GM19468 (cell line): ENCODE results near the gene FIZ1.

Experiments
- ATAC-seq: cut with Tn5 transposase; IDR thresholded peaks from one replicate; pipeline ENCODE4 v1.9.1; 2021; ENCODE audit warnings: mild to moderate bottlenecking, moderate library complexity, moderate number of reproducible peaks; ENCODE audit not compliant: unreplicated experiment; ENCODE audit errors: extremely low read depth

FIZ1 gene, protein sequence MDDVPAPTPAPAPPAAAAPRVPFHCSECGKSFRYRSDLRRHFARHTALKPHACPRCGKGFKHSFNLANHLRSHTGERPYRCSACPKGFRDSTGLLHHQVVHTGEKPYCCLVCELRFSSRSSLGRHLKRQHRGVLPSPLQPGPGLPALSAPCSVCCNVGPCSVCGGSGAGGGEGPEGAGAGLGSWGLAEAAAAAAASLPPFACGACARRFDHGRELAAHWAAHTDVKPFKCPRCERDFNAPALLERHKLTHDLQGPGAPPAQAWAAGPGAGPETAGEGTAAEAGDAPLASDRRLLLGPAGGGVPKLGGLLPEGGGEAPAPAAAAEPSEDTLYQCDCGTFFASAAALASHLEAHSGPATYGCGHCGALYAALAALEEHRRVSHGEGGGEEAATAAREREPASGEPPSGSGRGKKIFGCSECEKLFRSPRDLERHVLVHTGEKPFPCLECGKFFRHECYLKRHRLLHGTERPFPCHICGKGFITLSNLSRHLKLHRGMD

DNA sequence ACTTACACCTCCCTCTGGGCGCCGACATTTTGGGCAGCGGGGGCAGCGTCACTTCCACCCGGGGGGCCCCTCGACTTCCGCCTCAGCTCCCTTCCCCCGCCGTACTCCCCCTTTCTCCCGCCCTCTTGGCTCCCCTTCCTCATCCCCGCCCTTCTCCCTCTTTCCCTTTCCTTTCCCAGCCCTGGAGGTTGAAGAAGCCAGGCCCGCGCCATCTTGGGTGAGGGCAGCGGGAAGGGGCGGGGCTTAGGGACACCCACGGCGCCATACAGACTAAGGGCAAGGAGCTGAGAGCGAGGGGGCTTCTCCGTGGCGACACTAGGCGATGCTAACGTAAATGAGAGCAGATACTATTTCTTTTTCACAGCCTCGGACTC is at the start of gene FIZ1:
TSS of gene FIZ1 (minus strand) at position 50 of the 374 bp plus-strand sequence. CDS start 1,652 bp downstream, outside the sequence.
- ATAC-seq: peak; percentile 35

DNA sequence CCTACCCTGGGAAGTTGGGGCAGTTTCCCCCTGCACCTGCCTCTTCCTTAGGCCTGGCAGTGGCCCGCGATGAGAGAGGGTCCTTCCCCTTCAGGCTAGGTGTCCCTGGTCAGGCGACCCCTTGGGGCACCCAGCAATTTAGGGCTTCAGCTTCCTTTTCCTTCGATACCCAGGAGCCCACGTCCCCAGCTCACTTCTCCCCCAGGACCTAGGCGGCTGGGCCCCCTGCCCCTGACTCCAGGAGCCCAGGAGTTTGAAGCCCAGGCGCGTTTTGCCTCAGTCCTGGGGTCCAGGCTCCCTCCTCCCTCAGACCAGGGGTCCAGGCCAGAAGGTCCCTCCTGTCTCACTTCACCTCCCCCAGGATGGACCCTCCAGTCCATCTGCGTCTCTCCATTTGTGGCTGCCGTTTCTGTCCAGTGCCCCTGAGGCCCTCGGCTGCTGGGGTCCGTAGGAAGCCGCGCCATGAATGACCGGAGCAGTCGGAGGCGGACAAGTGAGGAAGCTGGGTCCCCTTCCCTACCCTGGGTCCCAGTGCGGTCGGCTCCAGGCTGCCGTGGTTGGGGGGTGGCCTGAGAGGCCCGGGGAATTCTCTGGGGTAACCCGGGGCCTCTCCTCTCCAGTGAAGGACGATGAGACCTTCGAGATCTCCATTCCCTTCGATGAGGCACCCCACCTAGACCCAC is 49.4 kb upstream of the FIZ1 start:
- ATAC-seq: no peak

DNA sequence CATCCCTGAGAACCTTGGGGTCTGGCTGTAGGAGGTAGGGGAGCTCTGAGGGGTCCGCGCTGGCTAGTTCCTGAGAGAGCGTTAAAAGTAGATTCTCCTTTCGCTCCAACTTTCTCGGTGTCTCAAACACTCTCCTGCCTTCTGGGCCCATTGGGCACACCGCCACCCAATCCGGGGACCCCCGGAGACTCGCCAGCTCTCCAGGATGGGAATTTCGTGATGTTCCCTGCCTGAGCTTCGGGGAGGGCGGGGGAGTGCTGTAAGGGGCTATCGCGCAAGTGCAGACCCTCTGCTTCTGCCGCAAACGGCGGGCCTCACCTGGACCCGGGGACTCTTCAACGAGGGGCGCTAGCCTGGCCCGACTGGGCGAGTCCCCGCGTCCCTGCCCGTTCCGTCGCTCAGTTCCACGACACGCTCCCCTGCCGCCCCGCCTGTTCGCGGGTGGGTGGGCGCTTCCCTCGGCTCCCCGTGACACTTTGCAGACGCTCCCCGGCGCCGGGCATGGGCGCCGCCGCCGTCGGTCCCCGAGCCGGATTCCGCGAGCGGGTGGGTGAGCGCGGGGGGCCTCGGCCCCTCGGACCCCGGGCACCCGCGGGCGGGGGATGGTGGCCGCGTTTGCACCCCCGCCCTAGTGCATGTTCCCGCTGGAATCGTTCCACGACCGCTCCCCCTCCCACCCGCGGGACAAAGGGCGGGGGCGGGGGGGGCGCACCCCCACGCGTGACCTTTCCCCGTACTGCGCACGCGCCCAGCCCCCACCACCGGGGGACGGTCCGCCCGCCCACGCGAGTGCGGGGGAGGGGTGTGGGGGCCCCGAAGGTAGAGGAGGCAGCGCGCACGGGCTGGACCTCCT is 48.6 kb upstream of the FIZ1 start, which contains the start of gene CCDC106:
TSS of gene CCDC106 (plus strand) at position 481 of the 853 bp plus-strand sequence. CDS start 835 bp downstream, outside the sequence.
- no peak for ATAC-seq

DNA sequence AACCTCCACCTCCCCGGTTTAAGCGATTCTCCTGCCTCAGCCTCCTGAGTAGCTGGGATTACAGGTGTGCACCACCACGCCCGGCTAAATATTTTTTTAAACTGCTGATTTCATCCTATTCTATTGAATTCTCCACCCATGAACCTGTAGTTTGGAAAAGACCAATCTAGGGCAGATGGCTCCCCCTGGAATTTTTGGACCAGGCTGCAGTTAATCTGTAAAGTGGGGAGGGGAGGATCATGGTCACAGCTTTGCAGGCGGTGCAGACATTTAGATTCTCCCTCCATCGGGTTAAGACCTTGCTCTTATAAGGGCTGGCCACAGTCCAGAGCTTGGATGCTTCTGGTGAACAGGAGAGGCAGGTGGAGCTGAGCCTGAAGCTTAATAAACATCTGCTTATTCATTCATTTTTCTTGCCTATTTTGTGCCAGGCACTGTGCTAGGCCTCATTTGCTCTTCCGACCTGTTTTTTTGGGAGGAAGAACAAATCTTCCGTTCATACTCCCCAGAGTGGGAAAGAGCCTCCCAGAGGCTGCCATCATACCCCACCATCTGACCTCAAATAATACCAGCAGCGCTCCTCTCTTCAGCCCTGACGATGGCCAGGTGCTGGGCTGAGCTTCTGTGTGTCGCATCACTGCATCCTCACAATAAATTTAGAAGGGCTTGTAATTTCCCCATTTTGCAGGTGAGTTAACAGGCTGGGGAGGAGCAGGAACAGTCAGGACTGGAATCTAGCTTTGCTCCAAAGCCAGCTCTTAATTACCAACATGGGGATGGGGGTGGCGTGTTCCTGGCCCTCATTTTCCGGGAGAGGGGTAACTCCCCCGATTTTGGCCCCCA is 47.8 kb upstream of the FIZ1 start:
- ATAC-seq: no peak

DNA sequence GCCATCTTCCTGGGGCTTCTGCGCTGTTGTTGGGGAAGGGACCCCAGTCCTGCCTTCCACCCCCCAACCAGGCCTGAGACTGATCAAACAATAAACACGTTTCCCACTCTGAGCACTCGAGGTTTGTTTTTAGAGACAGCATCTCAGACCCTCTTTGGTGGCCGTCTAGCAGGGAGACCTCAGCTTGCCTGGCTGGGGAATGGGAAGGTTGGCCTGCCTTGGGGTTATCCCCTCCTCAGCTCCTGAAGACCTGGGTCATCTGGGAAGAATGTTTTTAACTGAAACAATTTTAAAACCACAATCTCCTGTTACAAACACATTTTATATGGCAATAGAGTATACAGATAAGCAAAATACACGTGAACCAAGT is 46.2 kb upstream of the FIZ1 start:
- no peak for ATAC-seq

DNA sequence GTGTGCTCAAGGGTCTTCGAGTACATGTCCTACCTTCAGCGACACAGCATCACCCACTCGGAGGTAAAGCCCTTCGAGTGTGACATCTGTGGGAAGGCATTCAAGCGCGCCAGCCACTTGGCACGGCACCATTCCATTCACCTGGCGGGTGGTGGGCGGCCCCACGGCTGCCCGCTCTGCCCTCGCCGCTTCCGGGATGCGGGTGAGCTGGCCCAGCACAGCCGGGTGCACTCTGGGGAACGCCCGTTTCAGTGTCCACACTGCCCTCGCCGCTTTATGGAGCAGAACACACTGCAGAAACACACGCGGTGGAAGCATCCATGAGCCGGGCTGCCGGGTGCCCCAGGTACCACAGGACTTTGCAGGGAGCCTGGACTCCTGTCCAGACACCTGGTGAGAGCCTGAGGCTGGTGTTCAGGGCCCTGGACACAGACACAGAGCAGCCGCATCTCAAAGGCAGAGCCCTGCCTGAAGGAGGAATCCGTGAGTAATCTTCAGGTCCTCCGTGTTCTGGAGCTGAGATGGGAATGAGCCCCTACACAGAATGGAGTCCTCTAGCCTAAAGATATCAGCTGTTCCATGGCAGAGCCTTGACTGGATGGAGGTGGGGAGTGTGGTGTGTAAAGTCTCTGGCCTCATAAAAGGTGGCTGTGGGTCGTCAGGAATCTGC is 45.7 kb upstream of the FIZ1 start:
- no peak for ATAC-seq

DNA sequence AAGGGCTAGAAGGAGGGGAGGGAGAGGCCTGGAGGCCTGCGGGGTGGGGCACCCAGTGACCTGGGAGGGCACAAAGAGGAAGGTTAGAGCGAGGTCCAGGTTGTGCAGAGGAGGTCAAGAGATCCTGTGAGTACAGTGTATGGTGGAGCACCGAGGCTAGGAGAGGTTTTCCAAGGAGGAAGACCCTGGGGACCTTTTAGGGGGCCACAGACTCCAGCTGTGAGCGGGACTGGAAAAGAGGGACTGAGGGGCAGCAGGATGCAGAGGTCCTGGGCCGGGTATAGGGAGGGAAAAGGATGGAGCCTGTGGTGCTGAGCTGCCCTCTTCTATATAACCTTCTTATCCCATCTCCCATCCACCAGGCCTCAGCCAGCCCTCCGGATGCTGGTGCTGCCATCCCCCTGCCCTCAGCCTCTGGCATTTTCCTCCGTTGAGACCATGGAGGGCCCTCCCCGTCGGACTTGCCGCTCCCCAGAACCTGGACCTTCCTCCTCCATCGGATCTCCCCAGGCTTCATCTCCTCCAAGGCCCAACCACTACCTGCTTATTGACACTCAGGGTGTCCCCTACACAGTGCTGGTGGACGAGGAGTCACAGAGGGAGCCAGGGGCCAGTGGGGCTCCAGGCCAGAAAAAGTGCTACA is 45.0 kb upstream of the FIZ1 start:
- no peak for ATAC-seq

DNA sequence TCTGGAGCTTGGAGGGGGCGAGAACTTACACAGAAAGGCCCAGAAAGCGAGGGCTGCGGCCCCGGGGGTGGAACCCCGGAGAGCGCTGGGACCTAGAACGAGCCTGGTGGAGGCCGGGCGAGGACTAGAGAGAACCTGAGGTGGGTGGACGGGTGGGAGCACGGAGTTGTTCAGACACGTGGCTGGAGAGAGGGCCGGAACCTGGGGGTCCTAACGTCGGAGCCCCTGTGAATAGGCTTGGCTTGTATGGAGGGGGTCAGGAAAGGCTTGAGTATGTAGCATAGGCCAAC is 44.5 kb upstream of the FIZ1 start:
- ATAC-seq: no peak

DNA sequence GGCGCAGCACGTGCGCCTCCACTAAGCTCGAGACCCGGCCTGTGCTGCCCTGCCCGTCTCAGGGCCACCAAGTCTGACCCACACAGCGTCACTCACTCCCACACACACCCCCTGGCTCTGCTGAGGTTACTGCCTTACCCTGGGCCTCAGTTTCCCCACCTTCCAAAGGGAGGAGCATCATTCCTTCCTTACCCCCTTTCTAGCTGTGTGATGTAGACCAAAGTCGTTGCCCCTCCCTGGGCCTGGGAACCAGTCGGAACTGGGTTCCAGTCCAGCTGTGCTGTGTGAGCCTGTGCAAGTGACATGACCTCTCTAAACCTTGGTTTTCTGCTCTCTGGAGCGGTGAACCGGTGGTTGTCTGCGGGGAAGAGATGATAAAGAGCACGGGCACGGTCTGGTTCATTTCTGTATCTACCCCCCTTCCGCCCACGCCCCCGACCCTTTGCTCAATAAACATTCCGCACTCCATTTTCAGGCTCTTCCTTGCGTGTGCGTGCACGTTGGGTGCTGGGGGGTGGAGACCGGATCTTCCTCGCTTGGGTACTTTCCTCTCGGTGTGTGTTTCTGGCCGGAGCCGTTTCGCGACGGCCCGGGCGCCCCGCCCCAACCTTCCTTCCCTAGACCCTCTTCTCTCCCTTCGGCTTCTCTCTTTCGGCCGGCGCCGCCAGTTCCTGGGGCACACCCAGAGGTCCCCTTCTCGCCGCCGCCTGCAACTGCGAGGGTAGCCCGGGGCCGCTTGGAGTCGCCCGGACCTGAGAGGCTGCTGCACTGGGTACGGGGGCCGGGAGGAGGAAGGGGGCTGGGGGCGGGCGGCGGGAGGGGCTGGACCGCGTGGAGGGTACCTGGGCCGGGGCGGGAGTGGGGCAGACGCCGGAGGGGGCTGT is 43.9 kb upstream of the FIZ1 start, which contains the start of gene ZNF581:
TSS of gene ZNF581 (plus strand) at position 647 of the 884 bp plus-strand sequence. CDS start 923 bp downstream, outside the sequence.
- ATAC-seq: no peak

DNA sequence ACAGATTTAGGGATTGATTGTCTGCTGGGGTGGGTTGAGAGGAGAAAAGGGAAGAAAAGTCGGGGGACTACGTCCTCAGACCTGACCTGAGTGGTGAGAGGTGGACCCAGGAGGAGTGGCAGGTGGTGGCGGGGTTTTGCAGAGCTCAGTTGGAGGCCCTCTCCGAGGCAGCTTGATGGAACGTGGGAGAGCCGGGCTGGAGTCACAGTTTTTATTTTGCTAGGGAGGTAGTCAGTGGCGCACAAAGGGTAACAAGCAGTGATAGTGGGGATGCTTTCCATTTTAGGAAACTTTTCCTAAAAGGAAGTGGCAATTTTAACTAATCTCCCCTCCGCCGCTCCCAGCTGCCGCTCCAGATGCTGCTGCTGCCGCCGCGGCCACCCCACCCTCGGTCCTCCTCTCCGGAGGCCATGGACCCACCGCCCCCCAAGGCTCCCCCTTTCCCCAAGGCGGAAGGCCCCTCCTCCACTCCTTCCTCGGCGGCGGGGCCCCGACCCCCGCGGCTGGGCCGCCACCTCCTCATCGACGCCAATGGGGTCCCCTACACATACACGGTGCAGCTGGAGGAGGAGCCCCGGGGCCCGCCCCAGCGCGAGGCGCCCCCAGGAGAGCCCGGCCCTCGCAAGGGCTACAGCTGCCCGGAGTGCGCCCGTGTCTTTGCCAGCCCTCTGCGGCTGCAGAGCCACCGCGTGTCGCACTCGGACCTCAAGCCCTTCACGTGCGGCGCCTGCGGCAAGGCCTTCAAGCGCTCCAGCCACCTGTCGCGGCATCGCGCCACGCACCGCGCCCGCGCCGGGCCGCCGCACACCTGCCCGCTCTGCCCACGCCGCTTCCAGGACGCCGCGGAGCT is 43.1 kb upstream of the FIZ1 start:
- ATAC-seq: no peak

DNA sequence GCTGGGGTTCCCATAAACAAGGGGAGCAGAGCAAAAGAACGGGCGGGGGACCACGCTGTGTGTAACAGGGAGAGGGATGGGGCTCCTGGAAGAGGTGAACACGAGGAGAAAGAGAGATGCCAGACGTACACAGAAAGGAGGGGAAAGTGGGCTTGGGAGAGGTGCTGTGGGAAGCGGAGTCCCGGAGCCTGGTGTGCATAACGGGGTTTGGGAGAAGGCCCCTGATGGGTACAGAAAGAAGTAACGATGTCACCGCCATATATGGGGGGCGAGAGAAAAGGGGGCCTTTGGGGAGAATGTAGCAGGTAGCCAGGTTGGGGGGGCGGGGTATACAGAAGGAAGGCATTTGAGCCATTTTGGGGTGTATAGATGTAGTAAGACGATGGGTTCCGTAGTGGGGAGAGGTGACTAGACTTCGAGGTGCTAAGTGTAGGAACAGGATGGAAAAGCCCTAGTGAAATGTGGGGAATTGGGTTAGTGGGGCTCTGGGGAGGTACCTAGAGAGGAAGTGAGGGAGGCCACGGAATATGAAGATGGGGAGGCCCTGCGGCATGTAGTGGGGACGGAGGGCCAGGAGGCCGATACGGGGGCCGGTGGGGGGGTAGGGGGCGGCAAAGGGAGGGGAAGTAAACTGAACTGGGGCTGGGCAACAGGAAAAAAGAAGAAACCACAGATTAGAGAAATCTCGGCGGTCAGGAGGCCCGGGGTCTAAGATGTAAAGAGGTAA is 42.3 kb upstream of the FIZ1 start:
- no peak for ATAC-seq

DNA sequence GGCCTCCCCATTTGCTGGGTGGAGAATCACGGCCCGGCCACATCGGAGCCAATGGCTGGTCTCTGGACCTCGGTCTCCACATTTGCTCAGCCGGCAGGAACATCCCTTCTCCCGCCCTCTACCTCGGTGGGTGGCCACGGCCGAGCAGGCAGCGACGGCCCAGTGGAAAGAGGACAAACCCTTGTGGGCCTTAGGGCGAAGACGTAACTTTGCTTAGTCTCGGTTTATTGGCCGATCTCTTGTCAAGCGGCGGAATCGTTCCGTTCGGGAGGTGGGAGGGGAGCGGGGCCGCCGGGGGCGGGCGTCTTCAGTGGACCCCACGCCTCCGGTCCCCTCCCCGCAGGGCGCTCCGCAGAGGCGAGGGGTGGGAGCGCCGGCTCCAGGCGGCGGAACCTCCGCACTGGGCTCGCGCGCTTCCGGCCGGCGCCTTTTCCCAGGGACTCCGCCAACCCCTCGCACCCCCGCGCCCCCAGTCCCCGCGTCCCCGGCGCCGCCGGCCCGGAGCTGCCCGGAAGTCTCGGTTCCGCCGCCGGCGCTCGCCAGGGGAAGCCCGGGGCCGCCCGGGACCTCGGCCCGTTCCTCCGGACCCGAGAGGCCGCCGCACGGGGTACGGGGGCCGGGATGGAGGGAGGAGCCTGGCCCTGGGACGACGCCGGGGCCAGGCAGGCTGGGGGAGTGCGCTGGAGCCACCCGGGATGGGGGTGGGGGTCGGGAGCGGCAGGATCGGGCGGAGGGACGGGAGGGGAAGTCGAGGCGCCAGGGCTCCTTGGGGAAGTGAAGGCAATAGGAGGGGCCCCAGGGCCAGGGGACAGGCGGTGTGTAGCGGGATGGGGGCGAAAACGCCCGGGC is 41.5 kb upstream of the FIZ1 start, which contains the start of gene ZNF580:
TSS of gene ZNF580 (plus strand) at position 426 of the 849 bp plus-strand sequence. CDS start 1,507 bp downstream, outside the sequence.
- no peak for ATAC-seq

DNA sequence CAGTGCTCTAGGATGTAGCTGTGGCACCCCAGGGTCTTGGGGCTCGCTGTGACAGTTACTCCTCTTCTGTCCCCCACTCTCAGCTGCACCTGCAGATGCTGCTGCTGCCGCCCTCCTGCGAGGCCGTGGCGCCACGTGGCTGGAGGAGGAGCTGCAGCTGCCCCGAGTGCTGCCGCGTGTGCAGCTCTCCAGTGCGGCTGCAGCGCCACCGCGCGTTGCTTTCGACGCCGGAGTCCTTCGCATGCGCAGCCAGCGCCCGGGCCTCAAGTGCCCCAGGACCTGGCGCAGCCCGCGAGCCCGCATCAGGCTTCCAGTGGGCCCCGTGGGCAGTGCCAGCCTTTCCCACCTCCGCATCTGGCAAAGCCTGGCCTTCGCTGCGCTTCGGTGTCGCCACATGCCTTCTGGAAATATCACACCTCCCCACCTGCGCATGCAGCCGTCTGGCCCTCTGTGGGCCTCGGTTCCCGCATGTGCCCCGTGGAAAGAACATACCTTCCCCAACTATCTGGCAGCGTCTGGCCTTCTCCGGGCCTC is 40.8 kb upstream of the FIZ1 start:
- ATAC-seq: peak; percentile 19

DNA sequence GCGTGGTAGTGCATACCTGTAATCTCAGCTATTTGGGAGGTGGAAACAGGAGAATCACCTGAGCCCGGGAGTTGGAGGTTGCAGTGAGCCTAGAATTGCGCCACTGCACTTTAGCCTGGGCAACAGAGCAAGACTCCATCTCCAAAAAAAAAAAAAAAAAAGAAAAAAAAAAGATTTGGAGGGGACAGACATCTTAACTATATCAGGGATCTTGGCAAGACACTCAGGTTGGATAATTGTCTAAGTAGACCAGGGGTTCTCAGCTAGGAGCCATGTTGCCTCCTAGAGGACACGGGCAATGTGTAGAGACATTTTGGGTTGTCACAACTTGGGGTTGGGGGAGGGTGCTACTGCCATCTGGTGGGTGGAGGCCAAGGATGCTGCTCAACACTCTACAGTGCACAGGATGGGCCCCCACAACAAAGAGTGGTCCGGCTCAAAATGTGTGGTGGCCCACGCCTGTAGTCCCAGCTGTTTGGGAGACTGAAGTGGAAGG is 39.6 kb upstream of the FIZ1 start:
- no peak for ATAC-seq

DNA sequence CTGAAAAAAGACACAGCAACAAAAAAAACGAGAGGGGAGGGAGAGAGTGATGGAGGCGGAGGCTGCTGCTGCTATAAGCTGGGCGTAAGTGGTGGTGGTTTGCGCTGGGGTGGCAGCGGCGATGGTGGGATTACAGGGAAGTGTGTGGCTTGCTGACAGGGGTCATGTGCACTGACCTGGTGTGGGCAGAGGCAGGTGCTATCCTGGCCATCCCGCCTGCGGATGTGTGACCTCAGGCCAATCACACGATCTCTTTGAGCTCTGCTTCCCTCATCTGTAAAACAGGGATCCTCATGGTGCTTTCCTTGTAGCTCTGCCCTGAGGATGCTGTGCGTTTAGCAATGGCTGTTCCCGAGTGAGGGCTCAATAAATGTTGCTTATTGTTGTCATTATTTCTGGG is 38.2 kb upstream of the FIZ1 start:
- ATAC-seq: no peak
